Loucy (cell line): ENCODE data around the gene MGP.

Experiments
- H2AFZ ChIP-seq: fragments of 200-600 bp; sonication (generic); 2 replicates; pipeline ENCODE4 v1.6.0; 2016; ENCODE audit warnings: antibody characterized with exemption, mild to moderate bottlenecking, low read length, moderate library complexity
- H3F3A ChIP-seq: fragments of 200-600 bp; 2 replicates; pipeline ENCODE4 v1.6.0; 2016; ENCODE audit warnings: antibody characterized with exemption, low read depth, mild to moderate bottlenecking
- H3K27me3 ChIP-seq: fragments of 200-600 bp; sonication (generic); 2 replicates; pipeline ENCODE4 v1.6.1; 2014; ENCODE audit warnings: low read length, mild to moderate bottlenecking; ENCODE audit not compliant: insufficient read depth, poor library complexity, severe bottlenecking
- H3K36me3 ChIP-seq: fragments of 200-600 bp; sonication (generic); 2 replicates; pipeline ENCODE4 v1.6.1; 2016; ENCODE audit warnings: low read length; ENCODE audit not compliant: insufficient read depth
- H3K4me1 ChIP-seq: fragments of 200-600 bp; sonication (generic); 2 replicates; pipeline ENCODE4 v1.5.1; 2014; ENCODE audit warnings: low read length, mild to moderate bottlenecking; ENCODE audit not compliant: insufficient read depth, poor library complexity, severe bottlenecking
- H3K4me2 ChIP-seq: fragments of 200-600 bp; sonication (generic); 2 replicates; pipeline ENCODE4 v1.6.0; 2014; ENCODE audit warnings: antibody characterized with exemption, low read length, low read depth, mild to moderate bottlenecking; ENCODE audit not compliant: poor library complexity, severe bottlenecking
- H3K4me3 ChIP-seq: fragments of 200-600 bp; sonication (generic); 2 replicates; pipeline ENCODE4 v1.5.1; 2014; ENCODE audit warnings: low read length, mild to moderate bottlenecking, mixed read lengths; ENCODE audit not compliant: poor library complexity, severe bottlenecking
- H3K79me2 ChIP-seq: fragments of 200-600 bp; sonication (generic); 2 replicates; pipeline ENCODE4 v1.6.1; 2014; ENCODE audit warnings: low read length; ENCODE audit not compliant: insufficient read depth
- H3K9ac ChIP-seq: fragments of 200-600 bp; sonication (generic); 2 replicates; pipeline ENCODE4 v1.6.0; 2014; ENCODE audit warnings: mild to moderate bottlenecking, low read depth, low read length, moderate library complexity; ENCODE audit not compliant: poor library complexity, severe bottlenecking
- H3K9me2 ChIP-seq: fragments of 200-600 bp; sonication (generic); replicated peaks from 2 replicates; pipeline ENCODE4 v1.6.1; 2016; ENCODE audit warnings: low read depth, low read length, mixed read lengths
- H3K9me3 ChIP-seq: fragments of 200-600 bp; sonication (generic); 2 replicates; pipeline ENCODE4 v1.6.1; 2014; ENCODE audit warnings: mild to moderate bottlenecking, antibody characterized with exemption, low read length, low read depth; ENCODE audit not compliant: insufficient read depth
- H4K20me1 ChIP-seq: fragments of 200-600 bp; sonication (generic); 2 replicates; pipeline ENCODE4 v1.6.0; 2014; ENCODE audit warnings: antibody characterized with exemption, low read length, mild to moderate bottlenecking; ENCODE audit not compliant: insufficient read depth, poor library complexity, severe bottlenecking
- EZH2phosphoT487 ChIP-seq: fragments of 200-600 bp; IDR thresholded peaks from 2 replicates; pipeline ENCODE4 v1.6.1; 2018; ENCODE audit warnings: antibody characterized with exemption, mild to moderate bottlenecking, moderate library complexity, borderline replicate concordance
- TF ChIP-seq, protein P1 (sequence below): fragments of 200-600 bp; sonication (generic); conservative IDR thresholded peaks from 2 replicates; pipeline ENCODE4 v1.5.1; 2014; ENCODE audit warnings: mild to moderate bottlenecking, antibody characterized with exemption, low read length

MGP gene

DNA sequence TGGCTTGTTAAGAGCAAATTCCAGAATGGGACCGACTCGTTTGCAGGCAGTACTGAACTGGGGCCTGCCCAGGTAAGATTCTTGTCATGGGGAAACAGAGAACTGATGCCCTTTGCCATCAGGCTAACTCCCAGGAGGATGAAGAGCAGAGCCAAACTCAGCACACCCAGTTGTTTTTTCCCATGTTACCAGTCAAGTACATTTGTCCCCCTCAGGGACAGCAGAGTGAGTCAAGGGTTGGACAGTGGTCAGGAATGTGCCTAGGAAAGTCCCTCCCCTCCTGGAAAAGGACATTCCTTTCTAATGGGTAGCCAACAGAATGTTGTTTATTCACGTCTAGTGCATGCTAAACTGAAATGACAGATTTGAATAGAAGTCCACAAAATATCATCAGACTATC lies 43.9 kb downstream of the MGP start:
- Histone ChIP-seq H3K4me2 (no peak overlapping the region), H3K79me2 (no peaks in the 10 kb centered on the region), H3K9me2 (no peaks in the 10 kb centered on the region), H3K36me3 (no peaks in the 10 kb centered on the region), H4K20me1 (no peaks in the 10 kb centered on the region), H3K4me3 (no peak overlapping the region), H3K9ac (no peak overlapping the region), H3K4me1 (peaks cover 15% of the 10 kb centered on the region), H2AFZ (no peak overlapping the region), H3F3A (no peaks in the 10 kb centered on the region), H3K9me3 (no peaks in the 10 kb centered on the region), H3K27me3 (peaks cover 8% of the 10 kb centered on the region)
- TF ChIP-seq, protein P1, sequence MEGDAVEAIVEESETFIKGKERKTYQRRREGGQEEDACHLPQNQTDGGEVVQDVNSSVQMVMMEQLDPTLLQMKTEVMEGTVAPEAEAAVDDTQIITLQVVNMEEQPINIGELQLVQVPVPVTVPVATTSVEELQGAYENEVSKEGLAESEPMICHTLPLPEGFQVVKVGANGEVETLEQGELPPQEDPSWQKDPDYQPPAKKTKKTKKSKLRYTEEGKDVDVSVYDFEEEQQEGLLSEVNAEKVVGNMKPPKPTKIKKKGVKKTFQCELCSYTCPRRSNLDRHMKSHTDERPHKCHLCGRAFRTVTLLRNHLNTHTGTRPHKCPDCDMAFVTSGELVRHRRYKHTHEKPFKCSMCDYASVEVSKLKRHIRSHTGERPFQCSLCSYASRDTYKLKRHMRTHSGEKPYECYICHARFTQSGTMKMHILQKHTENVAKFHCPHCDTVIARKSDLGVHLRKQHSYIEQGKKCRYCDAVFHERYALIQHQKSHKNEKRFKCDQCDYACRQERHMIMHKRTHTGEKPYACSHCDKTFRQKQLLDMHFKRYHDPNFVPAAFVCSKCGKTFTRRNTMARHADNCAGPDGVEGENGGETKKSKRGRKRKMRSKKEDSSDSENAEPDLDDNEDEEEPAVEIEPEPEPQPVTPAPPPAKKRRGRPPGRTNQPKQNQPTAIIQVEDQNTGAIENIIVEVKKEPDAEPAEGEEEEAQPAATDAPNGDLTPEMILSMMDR: no peak
- TF ChIP-seq EZH2phosphoT487: no peak

GRCh38 chr12:14840616-14841015 lies 45.0 kb downstream of the MGP start:
- H3K4me1 ChIP-seq: peaks cover 3% of the 10 kb centered on the region
- no peak overlapping the region for H3K4me3 ChIP-seq
- no peaks in the 10 kb centered on the region for H3K9me3 ChIP-seq
- no peaks in the 10 kb centered on the region for H3K9me2 ChIP-seq
- TF ChIP-seq, protein P1: no peak
- TF ChIP-seq EZH2phosphoT487: no peak
- peaks cover 8% of the 10 kb centered on the region for H3K27me3 ChIP-seq
- H3F3A ChIP-seq: no peaks in the 10 kb centered on the region
- no peaks in the 10 kb centered on the region for H4K20me1 ChIP-seq
- H3K36me3 ChIP-seq: no peaks in the 10 kb centered on the region
- no peak overlapping the region for H3K9ac ChIP-seq
- no peak overlapping the region for H2AFZ ChIP-seq
- no peaks in the 10 kb centered on the region for H3K79me2 ChIP-seq
- no peak overlapping the region for H3K4me2 ChIP-seq

DNA sequence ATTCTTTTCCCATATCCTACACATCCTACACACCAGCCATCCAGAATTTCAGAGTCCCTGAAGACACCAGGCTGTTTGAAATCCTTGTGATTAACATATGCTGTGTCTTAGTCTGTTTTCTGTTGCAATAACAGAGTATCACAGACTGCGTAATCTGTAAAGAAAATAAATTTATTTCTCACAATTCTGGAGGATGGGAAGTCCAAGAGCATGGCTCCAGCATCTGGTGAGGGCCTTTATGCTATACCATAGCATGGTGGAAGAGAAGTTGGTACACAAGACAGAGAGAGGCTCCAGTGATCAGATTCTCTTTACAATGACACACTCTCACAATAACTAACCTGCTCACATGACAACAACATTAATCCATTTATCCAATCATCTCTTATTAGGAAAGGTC lies 46.4 kb downstream of the MGP start:
- no peaks in the 10 kb centered on the region for H4K20me1 ChIP-seq
- no peaks in the 10 kb centered on the region for H3K4me1 ChIP-seq
- H3F3A ChIP-seq: no peaks in the 10 kb centered on the region
- H3K36me3 ChIP-seq: no peaks in the 10 kb centered on the region
- no peak overlapping the region for H2AFZ ChIP-seq
- TF ChIP-seq, protein P1: no peak
- TF ChIP-seq EZH2phosphoT487: no peak
- no peaks in the 10 kb centered on the region for H3K9me2 ChIP-seq
- H3K9ac ChIP-seq: no peak overlapping the region
- H3K79me2 ChIP-seq: no peaks in the 10 kb centered on the region
- peaks cover 8% of the 10 kb centered on the region for H3K27me3 ChIP-seq
- no peak overlapping the region for H3K4me3 ChIP-seq
- H3K4me2 ChIP-seq: no peak overlapping the region
- no peaks in the 10 kb centered on the region for H3K9me3 ChIP-seq
